Measurements from ENCODE around the gene NFATC2.

- TF ChIP-seq POLR2A (IDR thresholded peaks at IDR 0.05; ENCODE audit: low read depth): no peak
- no peak for TF ChIP-seq CTCF (IDR thresholded peaks at IDR 0.05)
- no peak for TF ChIP-seq EP300 (IDR thresholded peaks at IDR 0.05)
- no peak for TF ChIP-seq POLR2AphosphoS5 (IDR thresholded peaks at IDR 0.05)
These were observed 196.9 kb downstream of the NFATC2 start for GRCh38 chr20:51345601-51346101.

All from esophagus muscularis mucosa (tissue), 4 donors.